Nephron progenitor cell (in vitro differentiated cells): ENCODE data around the gene DMD.

ENCODE experiments used
- DNase-seq: peaks from one replicate; pipeline ENCODE4 v3.0.0; 2021
- H3K27ac Mint-ChIP-seq: 2 replicates; pipeline ENCODE4 v1.8.0; 2021; ENCODE audit warnings: mild to moderate bottlenecking, moderate library complexity, mixed read lengths
- H3K27me3 Mint-ChIP-seq: 2 replicates; pipeline ENCODE4 v1.8.0; 2021; ENCODE audit warnings: mild to moderate bottlenecking, low read depth, mixed read lengths; ENCODE audit not compliant: poor library complexity
- H3K36me3 Mint-ChIP-seq: 2 replicates; pipeline ENCODE4 v1.8.0; 2021; ENCODE audit warnings: low read depth, mixed read lengths
- H3K4me1 Mint-ChIP-seq: 2 replicates; pipeline ENCODE4 v1.8.0; 2021; ENCODE audit warnings: mixed read lengths
- H3K4me3 Mint-ChIP-seq: 2 replicates; pipeline ENCODE4 v1.8.0; 2021; ENCODE audit warnings: mild to moderate bottlenecking, moderate library complexity, mixed read lengths
- H3K9me3 Mint-ChIP-seq: 2 replicates; pipeline ENCODE4 v1.8.0; 2021; ENCODE audit warnings: mild to moderate bottlenecking, moderate library complexity, mixed read lengths
- CTCF ChIP-seq: fragments of 200-600 bp; sonication (generic); IDR thresholded peaks from 2 replicates; pipeline ENCODE4 v1.5.0; 2021; ENCODE audit warnings: antibody characterized with exemption

Gene DMD

GRCh38 chrX:31331928-31332327, 1879.4 kb downstream of the DMD start:
- Mint-ChIP-seq H3K4me3 (no peak overlapping the region), H3K4me1 (peaks cover 9% of the 10 kb centered on the region), H3K9me3 (peaks cover 42% of the 10 kb centered on the region), H3K36me3 (no peaks in the 10 kb centered on the region), H3K27me3 (no peaks in the 10 kb centered on the region), H3K27ac (no peak overlapping the region)
- TF ChIP-seq CTCF: no peak
- DNase-seq: no peak

- Mint-ChIP-seq H3K27me3 (no peaks in the 10 kb centered on the region), H3K4me3 (no peak overlapping the region), H3K4me1 (peaks cover 9% of the 10 kb centered on the region), H3K36me3 (no peaks in the 10 kb centered on the region), H3K27ac (no peak overlapping the region), H3K9me3 (peaks cover 42% of the 10 kb centered on the region)
- no peak for DNase-seq
- TF ChIP-seq CTCF: no peak
Measured at GRCh38 chrX:31331015-31331414, 1880.3 kb downstream of the DMD start.

- Mint-ChIP-seq H3K36me3 (no peaks in the 10 kb centered on the region), H3K4me1 (peaks cover 9% of the 10 kb centered on the region), H3K27me3 (no peaks in the 10 kb centered on the region), H3K4me3 (no peak overlapping the region), H3K9me3 (peaks cover 28% of the 10 kb centered on the region), H3K27ac (no peak overlapping the region)
- TF ChIP-seq CTCF: no peak
- no peak for DNase-seq
Measured at GRCh38 chrX:31329298-31329697, 1882.1 kb downstream of the DMD start.

GRCh38 chrX:31323658-31324057, 1887.7 kb downstream of the DMD start:
- H3K4me1 Mint-ChIP-seq: peaks cover 5% of the 10 kb centered on the region
- H3K4me3 Mint-ChIP-seq: no peak overlapping the region

GRCh38 chrX:31320740-31321139, 1890.6 kb downstream of the DMD start:
- no peak overlapping the region for H3K27ac Mint-ChIP-seq
- no peak overlapping the region for H3K4me3 Mint-ChIP-seq
- no peaks in the 10 kb centered on the region for H3K27me3 Mint-ChIP-seq
- peaks cover 5% of the 10 kb centered on the region for H3K4me1 Mint-ChIP-seq
- TF ChIP-seq CTCF: no peak
- peaks cover 31% of the 10 kb centered on the region for H3K9me3 Mint-ChIP-seq
- H3K36me3 Mint-ChIP-seq: no peaks in the 10 kb centered on the region
- DNase-seq: no peak

More at GRCh38 chrX:31323658-31324057, 1887.7 kb downstream of the DMD start:
- peaks cover 22% of the 10 kb centered on the region for H3K9me3 Mint-ChIP-seq
- no peak overlapping the region for H3K27ac Mint-ChIP-seq
- no peaks in the 10 kb centered on the region for H3K27me3 Mint-ChIP-seq
- no peak for TF ChIP-seq CTCF
- no peaks in the 10 kb centered on the region for H3K36me3 Mint-ChIP-seq
- DNase-seq: no peak

- H3K4me1 Mint-ChIP-seq: peaks cover 12% of the 10 kb centered on the region
- H3K36me3 Mint-ChIP-seq: no peaks in the 10 kb centered on the region
- H3K27ac Mint-ChIP-seq: no peak overlapping the region
- no peak for DNase-seq
- H3K4me3 Mint-ChIP-seq: no peak overlapping the region
- no peak for TF ChIP-seq CTCF
- no peaks in the 10 kb centered on the region for H3K27me3 Mint-ChIP-seq
- peaks cover 31% of the 10 kb centered on the region for H3K9me3 Mint-ChIP-seq
Measured at GRCh38 chrX:31319586-31319985, 1891.8 kb downstream of the DMD start.
